Aorta (tissue), 5 donors: ENCODE results near the gene NTM. TPM values are rescaled to one million over a fixed set of nuclear protein-coding genes. Genes with fewer than 3 reads are reported as not detected.
"Not testable (repeated sequence)": the region's sequence is repeated elsewhere in the genome, so short reads cannot be mapped to it uniquely, and the experiment has no call there.

Experiments used
- ATAC-seq: fragments of 200-7000 bp; cut with Tn5 transposase; one replicate; pipeline ENCODE4 v1.9.1; 2022; ENCODE audit warnings: moderate library complexity; ENCODE audit not compliant: low FRiP score
- DNase-seq, 2 donors: peaks; one replicate each; pipeline ENCODE4 v3.0.0-alpha.2; 2020
- H3K27ac ChIP-seq, 2 donors: one replicate each; pipeline ENCODE4 v1.5.1; 2013; ENCODE audit warnings: low read length in 2 of 2, mild to moderate bottlenecking in 2 of 2, moderate library complexity in 2 of 2, control low read depth in 1 of 2, inconsistent platforms in 1 of 2, low read depth in 1 of 2
- H3K27me3 ChIP-seq, 2 donors: one replicate each; pipeline ENCODE4 v1.6.1; 2013; ENCODE audit warnings: control low read depth in 1 of 2, low read length in 1 of 2, mild to moderate bottlenecking in 1 of 2, moderate library complexity in 1 of 2; ENCODE audit not compliant: insufficient read depth in 2 of 2, control insufficient read depth in 1 of 2
- H3K36me3 ChIP-seq, 2 donors: one replicate each; pipeline ENCODE4 v1.6.1; 2013; ENCODE audit warnings: control low read depth in 1 of 2, low read length in 1 of 2, mild to moderate bottlenecking in 1 of 2; ENCODE audit not compliant: insufficient read depth in 2 of 2, control insufficient read depth in 1 of 2
- H3K4me1 ChIP-seq, 2 donors: one replicate each; pipeline ENCODE4 v1.6.1; 2013; ENCODE audit warnings: low read length in 2 of 2, control low read depth in 1 of 2, mild to moderate bottlenecking in 1 of 2, moderate library complexity in 1 of 2; ENCODE audit not compliant: insufficient read depth in 2 of 2, control insufficient read depth in 1 of 2
- H3K4me3 ChIP-seq, 2 donors: one replicate each; pipeline ENCODE4 v1.5.1; 2013; ENCODE audit warnings: low read length in 2 of 2, control low read depth in 1 of 2, mild to moderate bottlenecking in 1 of 2
- H3K9me3 ChIP-seq: one replicate; pipeline ENCODE4 v1.6.1; 2013; ENCODE audit warnings: mild to moderate bottlenecking, low read length; ENCODE audit not compliant: control insufficient read depth
- WGBS, 2 donors: extraction: QIAGEN DNeasy Blood & Tissue Kit; methylation state at CpG; one replicate each; pipeline ENCODE4 v1.1.7; 2013; 5-methylcytosine and 5-hydroxymethylcytosine counted together
- intact Hi-C, 2 donors: fragments of 100-400 bp; cut with DNase I; formaldehyde crosslinking; loops; one replicate each; pipeline versions ENCODE4 v1.14.2 to v1.15.0; 2022
- polyA plus RNA-seq, 2 donors: library from polyadenylated mRNA; stranded (reverse); fragments of 200-250 nt; gene quantifications; one replicate each; pipeline ENCODE4 v1.2.3, GENCODE V29; 2013
- total RNA-seq, 2 donors: library from RNA; stranded (reverse); fragmentation: NEBNext Ultra II Directional; extraction: Animal tissue kit (Norgen Biotek cat#: 25700); gene quantifications; one replicate each; pipeline ENCODE4 v1.2.1, GENCODE V29; 2021
- donor health status: healthy with polysubstance abuse.
- donor health status: Bipolar disorder and iron deficiency.
- donor health status: DM: no; HTN: no; CAD: no.
- donor health status: DM: no; HTN: no; CAD: no.
- donor health status: DM: yes; HTN: yes; CAD: no.

The NTM gene
- total and polyA plus RNA-seq, 4 donors = 0.28 to 5.3 (median 1.9) TPM; not detected in 1

DNA sequence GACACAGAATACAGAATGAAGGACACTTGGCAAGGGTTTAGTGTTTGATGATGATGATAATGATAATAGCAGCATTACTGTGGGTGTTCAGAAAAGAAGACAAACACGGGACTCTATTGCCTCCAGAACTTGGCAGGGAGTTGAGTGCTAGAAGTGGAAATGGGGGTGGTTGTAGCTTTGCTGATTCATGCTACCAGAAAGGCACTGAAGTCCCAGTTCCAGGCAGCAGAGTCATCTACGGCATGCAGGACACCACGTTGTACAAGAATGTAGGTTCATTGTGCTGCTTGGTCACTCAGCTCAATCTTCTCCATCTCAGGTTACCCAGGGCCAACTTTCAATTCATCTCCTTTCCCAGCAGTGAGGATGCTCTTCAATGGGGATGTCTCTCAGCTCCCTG, 115.7 kb downstream of the NTM start:
- Histone ChIP-seq H3K4me3 (no peak overlapping the region), H3K9me3 (no peaks in the 10 kb centered on the region), H3K27ac (no peak overlapping the region), H3K27me3 (no peaks in the 10 kb centered on the region), H3K4me1 (no peaks in the 10 kb centered on the region), H3K36me3 (no peaks in the 10 kb centered on the region)
- no peak for DNase-seq
- WGBS, 2 donors = 40 to 45% methylated on average over 3 of the region's 3 CpGs
- intact Hi-C loops = no loop called here
- no peak for ATAC-seq

- no peaks in the 10 kb centered on the region for H3K4me1 ChIP-seq
- intact Hi-C loops = no loop called here
- ATAC-seq (no peak), DNase-seq (no peak)
- H3K27me3 ChIP-seq = no peaks in the 10 kb centered on the region
- H3K4me3 ChIP-seq = no peak overlapping the region
- 63 to 67% methylated on average over 2 of the region's 2 CpGs for WGBS, 2 donors
- H3K36me3 ChIP-seq = no peaks in the 10 kb centered on the region
- H3K9me3 ChIP-seq = no peaks in the 10 kb centered on the region
- no peak overlapping the region for H3K27ac ChIP-seq
Measured at GRCh38 chr11:131486937-131487635, 116.7 kb downstream of the NTM start.

- Histone ChIP-seq H3K27ac (no peak overlapping the region), H3K27me3 (no peaks in the 10 kb centered on the region), H3K4me1 (no peaks in the 10 kb centered on the region), H3K9me3 (no peaks in the 10 kb centered on the region), H3K4me3 (no peak overlapping the region), H3K36me3 (no peaks in the 10 kb centered on the region)
- ATAC-seq (no peak), DNase-seq (no peak)
- WGBS, 2 donors = 48 to 50% methylated on average over 4 of the region's 4 CpGs
- intact Hi-C loops = no loop called here
Measured at GRCh38 chr11:131488238-131488637, 117.8 kb downstream of the NTM start.

GRCh38 chr11:131491503-131491902, 121.1 kb downstream of the NTM start:
- Histone ChIP-seq H3K4me3 (no peak overlapping the region), H3K27ac (no peak overlapping the region), H3K9me3 (no peaks in the 10 kb centered on the region), H3K27me3 (no peaks in the 10 kb centered on the region), H3K36me3 (no peaks in the 10 kb centered on the region), H3K4me1 (no peaks in the 10 kb centered on the region)
- 80 to 91% methylated on average over 4 of the region's 4 CpGs for WGBS, 2 donors
- intact Hi-C loops = no loop called here
- DNase-seq (no peak), ATAC-seq (no peak)

DNA sequence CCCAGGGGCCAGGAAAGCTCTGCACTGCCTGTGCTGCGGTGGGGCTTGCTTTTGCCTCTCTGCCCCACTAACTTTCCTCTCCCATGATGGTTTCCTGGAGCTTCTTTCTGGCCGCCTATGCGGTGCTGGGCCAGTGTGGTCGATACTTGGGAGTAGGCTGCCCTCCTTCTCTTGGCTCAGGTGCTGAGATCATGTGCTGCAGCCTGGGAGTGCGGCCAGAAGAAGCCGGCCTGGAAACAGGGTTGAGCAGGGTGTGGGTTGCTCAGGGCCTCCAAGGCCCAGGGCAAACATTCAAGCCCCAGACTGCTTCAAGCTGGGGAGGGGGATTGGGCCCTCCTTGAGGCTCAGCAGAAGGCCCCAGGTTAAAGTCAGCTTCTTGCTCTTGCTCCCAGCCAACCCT, 125.0 kb downstream of the NTM start:
- Histone ChIP-seq H3K4me3 (no peak overlapping the region), H3K36me3 (no peaks in the 10 kb centered on the region), H3K27ac (no peak overlapping the region), H3K4me1 (no peaks in the 10 kb centered on the region), H3K9me3 (peaks cover 1% of the 10 kb centered on the region), H3K27me3 (no peaks in the 10 kb centered on the region)
- intact Hi-C loops = no loop called here
- WGBS, 2 donors = 27 to 37% methylated on average over 6 of the region's 6 CpGs
- peak in 1 of 2 donors; percentile 56 for DNase-seq
- peak; percentile 61 for ATAC-seq

GRCh38 chr11:131497686-131498085, 127.3 kb downstream of the NTM start:
- not testable (repeated sequence) for ATAC-seq, H3K9me3 ChIP-seq

DNA sequence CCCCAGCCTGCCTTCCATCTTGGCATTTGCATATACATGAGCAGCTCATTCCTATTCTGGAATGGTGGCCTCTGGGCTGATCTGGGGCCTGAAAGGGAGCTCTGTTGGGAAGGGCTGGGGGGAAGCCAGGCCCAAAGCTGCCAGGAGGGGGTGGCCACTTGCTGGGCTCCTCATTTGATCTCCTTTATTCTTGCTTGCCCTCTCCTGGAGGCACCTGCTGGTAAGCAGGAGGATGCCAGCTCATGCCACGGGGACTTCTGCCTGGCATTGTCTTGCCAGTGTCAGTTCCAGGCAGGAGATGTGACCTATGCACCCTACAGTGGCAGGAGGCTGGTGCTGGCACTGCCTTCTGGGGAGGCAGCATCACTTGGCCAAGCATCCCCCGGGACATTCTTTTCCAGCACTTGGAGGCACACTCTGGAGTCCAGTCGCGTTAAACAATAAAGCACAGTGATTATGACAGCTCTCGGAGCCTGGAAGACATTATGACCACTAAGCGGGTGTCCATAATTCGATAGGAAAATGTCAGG, 128.3 kb downstream of the NTM start:
- ATAC-seq = no peak
- peaks cover 5% of the 10 kb centered on the region for H3K9me3 ChIP-seq
- no peaks in the 10 kb centered on the region for H3K36me3 ChIP-seq
- H3K4me3 ChIP-seq = no peak overlapping the region
- H3K27me3 ChIP-seq = no peaks in the 10 kb centered on the region
- H3K4me1 ChIP-seq = no peaks in the 10 kb centered on the region
- WGBS, 2 donors = 60 to 67% methylated on average over 7 of the region's 7 CpGs
- DNase-seq = no peak
- intact Hi-C loops = no loop called here
- no peak overlapping the region for H3K27ac ChIP-seq

More at GRCh38 chr11:131497686-131498085, 127.3 kb downstream of the NTM start:
- H3K36me3 ChIP-seq, DNase-seq, H3K4me3 ChIP-seq, H3K27me3 ChIP-seq, H3K4me1 ChIP-seq, H3K27ac ChIP-seq, intact Hi-C loops: not testable (repeated sequence)
- 87 to 96% methylated on average over 5 of the region's 5 CpGs for WGBS, 2 donors

GRCh38 chr11:131499199-131499598, 128.8 kb downstream of the NTM start:
- ATAC-seq = no peak
- H3K27ac ChIP-seq = no peak overlapping the region
- no peaks in the 10 kb centered on the region for H3K4me1 ChIP-seq
- no peaks in the 10 kb centered on the region for H3K27me3 ChIP-seq
- 79 to 86% methylated on average over 8 of the region's 8 CpGs for WGBS, 2 donors
- no peak for DNase-seq
- H3K36me3 ChIP-seq = no peaks in the 10 kb centered on the region
- peaks cover 5% of the 10 kb centered on the region for H3K9me3 ChIP-seq
- intact Hi-C loops = no loop called here
- H3K4me3 ChIP-seq = no peak overlapping the region

- intact Hi-C loops = no loop called here
- Histone ChIP-seq H3K4me3 (no peak overlapping the region), H3K36me3 (no peaks in the 10 kb centered on the region), H3K27me3 (no peaks in the 10 kb centered on the region), H3K9me3 (peaks cover 5% of the 10 kb centered on the region), H3K4me1 (no peaks in the 10 kb centered on the region), H3K27ac (no peak overlapping the region)
- DNase-seq (no peak), ATAC-seq (no peak)
- 55 to 56% methylated on average over 1 of the region's 1 CpG for WGBS, 2 donors
Measured at GRCh38 chr11:131503017-131503416, 132.6 kb downstream of the NTM start.
